Nephron progenitor cell (in vitro differentiated cells): ENCODE data around the gene G6PC3.

Experiments used
- DNase-seq: peaks from one replicate; pipeline ENCODE4 v3.0.0; 2021
- H3K27ac Mint-ChIP-seq: 2 replicates; pipeline ENCODE4 v1.8.0; 2021; ENCODE audit warnings: mild to moderate bottlenecking, moderate library complexity, mixed read lengths
- H3K27me3 Mint-ChIP-seq: 2 replicates; pipeline ENCODE4 v1.8.0; 2021; ENCODE audit warnings: mild to moderate bottlenecking, low read depth, mixed read lengths; ENCODE audit not compliant: poor library complexity
- H3K36me3 Mint-ChIP-seq: 2 replicates; pipeline ENCODE4 v1.8.0; 2021; ENCODE audit warnings: low read depth, mixed read lengths
- H3K4me1 Mint-ChIP-seq: 2 replicates; pipeline ENCODE4 v1.8.0; 2021; ENCODE audit warnings: mixed read lengths
- H3K4me3 Mint-ChIP-seq: 2 replicates; pipeline ENCODE4 v1.8.0; 2021; ENCODE audit warnings: mild to moderate bottlenecking, moderate library complexity, mixed read lengths
- H3K9me3 Mint-ChIP-seq: 2 replicates; pipeline ENCODE4 v1.8.0; 2021; ENCODE audit warnings: mild to moderate bottlenecking, moderate library complexity, mixed read lengths
- TF ChIP-seq, protein P1 (sequence below): fragments of 200-600 bp; sonication (generic); IDR thresholded peaks from 2 replicates; pipeline ENCODE4 v1.5.0; 2021; ENCODE audit warnings: antibody characterized with exemption

The G6PC3 gene

GRCh38 chr17:44102849-44103622, 32.5 kb downstream of the G6PC3 start:
- no peaks in the 10 kb centered on the region for H3K36me3 Mint-ChIP-seq
- no peak overlapping the region for H3K4me3 Mint-ChIP-seq
- no peaks in the 10 kb centered on the region for H3K27me3 Mint-ChIP-seq

GRCh38 chr17:44105483-44105882, 34.9 kb downstream of the G6PC3 start:
- DNase-seq, result no peak
- Mint-ChIP-seq H3K27me3 (peaks cover 2% of the 10 kb centered on the region), H3K4me1 (peaks cover 52% of the 10 kb centered on the region), H3K9me3 (no peaks in the 10 kb centered on the region), H3K4me3 (no peak overlapping the region), H3K36me3 (no peaks in the 10 kb centered on the region), H3K27ac (no peak overlapping the region)
- TF ChIP-seq, protein P1, sequence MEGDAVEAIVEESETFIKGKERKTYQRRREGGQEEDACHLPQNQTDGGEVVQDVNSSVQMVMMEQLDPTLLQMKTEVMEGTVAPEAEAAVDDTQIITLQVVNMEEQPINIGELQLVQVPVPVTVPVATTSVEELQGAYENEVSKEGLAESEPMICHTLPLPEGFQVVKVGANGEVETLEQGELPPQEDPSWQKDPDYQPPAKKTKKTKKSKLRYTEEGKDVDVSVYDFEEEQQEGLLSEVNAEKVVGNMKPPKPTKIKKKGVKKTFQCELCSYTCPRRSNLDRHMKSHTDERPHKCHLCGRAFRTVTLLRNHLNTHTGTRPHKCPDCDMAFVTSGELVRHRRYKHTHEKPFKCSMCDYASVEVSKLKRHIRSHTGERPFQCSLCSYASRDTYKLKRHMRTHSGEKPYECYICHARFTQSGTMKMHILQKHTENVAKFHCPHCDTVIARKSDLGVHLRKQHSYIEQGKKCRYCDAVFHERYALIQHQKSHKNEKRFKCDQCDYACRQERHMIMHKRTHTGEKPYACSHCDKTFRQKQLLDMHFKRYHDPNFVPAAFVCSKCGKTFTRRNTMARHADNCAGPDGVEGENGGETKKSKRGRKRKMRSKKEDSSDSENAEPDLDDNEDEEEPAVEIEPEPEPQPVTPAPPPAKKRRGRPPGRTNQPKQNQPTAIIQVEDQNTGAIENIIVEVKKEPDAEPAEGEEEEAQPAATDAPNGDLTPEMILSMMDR, result no peak

More at GRCh38 chr17:44102849-44103622, 32.5 kb downstream of the G6PC3 start:
- H3K27ac Mint-ChIP-seq, result peak overlapping the region; percentile 71
- TF ChIP-seq, protein P1, result no peak
- peaks cover 42% of the 10 kb centered on the region for H3K4me1 Mint-ChIP-seq
- H3K9me3 Mint-ChIP-seq, result no peaks in the 10 kb centered on the region
- DNase-seq, result no peak

DNA sequence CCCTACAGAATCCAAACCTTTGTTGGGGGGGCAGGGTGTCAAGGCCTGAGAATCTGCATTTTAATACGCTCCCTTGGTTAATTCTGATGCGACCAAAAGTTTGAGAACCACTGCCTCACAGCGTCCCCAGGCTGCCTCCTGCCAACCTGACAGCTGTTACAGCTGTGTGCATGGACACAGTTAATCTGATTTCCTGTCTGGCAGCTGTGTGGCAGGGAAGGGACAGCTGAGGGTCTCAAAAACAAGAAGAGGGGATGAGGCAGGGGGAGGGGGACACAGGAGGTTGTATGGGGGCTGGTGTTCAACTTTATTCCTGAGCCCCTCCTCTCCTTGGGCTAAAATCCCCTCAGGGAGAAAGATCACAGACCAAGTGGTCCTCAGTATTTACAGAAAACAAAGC, 35.4 kb downstream of the G6PC3 start:
- Mint-ChIP-seq H3K27me3 (peaks cover 2% of the 10 kb centered on the region), H3K27ac (no peak overlapping the region), H3K4me3 (no peak overlapping the region), H3K36me3 (no peaks in the 10 kb centered on the region), H3K9me3 (no peaks in the 10 kb centered on the region), H3K4me1 (peaks cover 52% of the 10 kb centered on the region)
- DNase-seq, result no peak
- TF ChIP-seq, protein P1, result no peak

GRCh38 chr17:44106801-44107200, 36.3 kb downstream of the G6PC3 start:
- Mint-ChIP-seq H3K36me3 (no peaks in the 10 kb centered on the region), H3K27ac (no peak overlapping the region), H3K4me3 (no peak overlapping the region), H3K9me3 (no peaks in the 10 kb centered on the region), H3K4me1 (peaks cover 51% of the 10 kb centered on the region), H3K27me3 (peaks cover 2% of the 10 kb centered on the region)
- TF ChIP-seq, protein P1, result no peak
- no peak for DNase-seq

DNA sequence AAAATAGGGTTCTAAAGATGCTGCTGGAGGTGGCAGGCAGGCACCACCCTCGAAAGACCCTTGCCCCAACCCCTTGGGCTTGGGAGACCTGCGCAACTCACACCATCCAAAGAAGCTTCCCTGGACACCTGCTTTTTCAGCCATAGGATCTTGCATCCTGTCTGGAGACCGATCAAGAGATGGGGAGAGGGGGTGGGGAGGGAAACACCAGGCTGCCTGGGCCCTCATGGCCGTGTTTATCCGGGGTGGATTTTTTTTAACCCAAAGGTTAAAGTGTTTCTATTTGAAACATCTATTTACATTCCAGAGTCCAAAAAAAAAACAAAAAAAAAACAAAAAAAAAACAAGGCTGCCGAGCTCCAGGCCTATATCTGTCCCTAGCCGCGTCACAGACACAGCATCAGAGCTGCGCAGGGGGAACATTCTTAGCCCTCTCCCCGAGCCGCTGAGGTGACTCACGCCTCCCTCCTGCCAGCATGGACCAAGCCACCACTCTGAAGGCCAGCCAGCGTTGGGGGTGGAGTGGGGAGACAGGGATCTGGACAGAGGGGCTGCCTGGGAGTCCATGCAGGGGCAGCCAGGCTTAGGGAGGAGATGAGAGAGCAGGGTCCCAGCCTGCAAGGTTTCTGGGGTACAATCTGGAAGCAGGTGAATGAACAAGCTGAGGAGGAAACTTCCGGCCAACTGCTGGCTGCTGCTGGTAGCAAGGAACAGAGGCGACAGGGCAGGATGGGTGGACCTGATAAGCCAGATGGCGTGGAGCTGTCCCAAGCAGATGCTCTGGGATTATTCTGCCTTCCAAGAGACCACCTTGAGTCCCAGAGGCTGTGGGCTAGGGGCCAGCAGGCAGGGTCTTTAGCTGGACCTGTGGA, 38.1 kb downstream of the G6PC3 start:
- H3K9me3 Mint-ChIP-seq, result no peaks in the 10 kb centered on the region
- H3K27me3 Mint-ChIP-seq, result peaks cover 2% of the 10 kb centered on the region
- H3K27ac Mint-ChIP-seq, result no peak overlapping the region
- DNase-seq, result no peak
- TF ChIP-seq, protein P1, result no peak
- no peaks in the 10 kb centered on the region for H3K36me3 Mint-ChIP-seq
- H3K4me1 Mint-ChIP-seq, result peaks cover 54% of the 10 kb centered on the region
- no peak overlapping the region for H3K4me3 Mint-ChIP-seq
